Neural cell (in vitro differentiated cells): Measurements from ENCODE around the gene GPR157. TPM values are rescaled to one million over a fixed set of nuclear protein-coding genes. Genes with fewer than 3 reads are reported as not detected.

Experiments
- H2AFZ ChIP-seq: fragments of 200-600, 300-800 bp; sonication (generic), shearing (Covaris generic); 2 replicates; pipeline ENCODE4 v1.6.0; 2014; ENCODE audit warnings: low read depth, mild to moderate bottlenecking, antibody characterized with exemption, low read length, moderate library complexity
- H3F3A ChIP-seq: fragments of 200-600 bp; shearing (Covaris generic); 2 replicates; pipeline ENCODE4 v1.6.1; 2016; ENCODE audit warnings: mild to moderate bottlenecking, moderate library complexity, mixed read lengths, antibody characterized with exemption, low read length; ENCODE audit not compliant: insufficient read depth, poor library complexity, severe bottlenecking
- H3K27ac ChIP-seq: fragments of 200-600, 300-800 bp; sonication (generic), shearing (Covaris generic); 2 replicates; pipeline ENCODE4 v1.5.1; 2014; ENCODE audit warnings: mild to moderate bottlenecking, low read length, moderate library complexity
- H3K27me3 ChIP-seq: fragments of 300-800, 200-600 bp; sonication (generic), shearing (Covaris generic); 2 replicates; pipeline ENCODE4 v1.6.0; 2014; ENCODE audit warnings: mild to moderate bottlenecking, low read depth, low read length, moderate library complexity; ENCODE audit not compliant: insufficient read depth
- H3K36me3 ChIP-seq: fragments of 300-800, 200-600 bp; sonication (generic), shearing (Covaris generic); 2 replicates; pipeline ENCODE4 v1.5.1; 2014; ENCODE audit warnings: mild to moderate bottlenecking, antibody characterized with exemption, low read length, moderate library complexity; ENCODE audit not compliant: insufficient read depth
- H3K4me2 ChIP-seq: fragments of 300-800, 200-600 bp; sonication (generic), shearing (Covaris generic); 2 replicates; pipeline ENCODE4 v1.6.0; 2014; ENCODE audit warnings: mild to moderate bottlenecking, low read length
- H3K4me3 ChIP-seq: fragments of 300-800, 200-600 bp; sonication (generic), shearing (Covaris generic); 2 replicates; pipeline ENCODE4 v1.5.1; 2014; ENCODE audit warnings: mild to moderate bottlenecking, low read length, moderate library complexity
- H3K79me2 ChIP-seq: fragments of 200-600 bp; shearing (Covaris generic); replicated peaks from 2 replicates; pipeline ENCODE4 v1.6.0; 2014; ENCODE audit warnings: mild to moderate bottlenecking, low read length, moderate library complexity; ENCODE audit not compliant: insufficient read depth
- H3K9ac ChIP-seq: fragments of 300-800, 200-600 bp; sonication (generic), shearing (Covaris generic); 2 replicates; pipeline ENCODE4 v1.6.1; 2016; ENCODE audit warnings: mild to moderate bottlenecking, low read length, mixed read lengths
- H3K9me2 ChIP-seq: fragments of 200-600 bp; shearing (Covaris generic); 2 replicates; pipeline ENCODE4 v1.6.1; 2016; ENCODE audit warnings: mild to moderate bottlenecking, low read length, mixed read lengths; ENCODE audit not compliant: insufficient read depth
- H3K9me3 ChIP-seq: fragments of 200-600, 300-800 bp; sonication (generic), shearing (Covaris generic); 2 replicates; pipeline ENCODE4 v1.6.1; 2016; ENCODE audit warnings: mild to moderate bottlenecking, mixed run types, low read length, moderate library complexity, mixed read lengths
- H4K20me1 ChIP-seq: fragments of 200-600 bp; shearing (Covaris generic); 2 replicates; pipeline ENCODE4 v1.6.1; 2016; ENCODE audit warnings: mild to moderate bottlenecking, mixed run types; ENCODE audit not compliant: insufficient read depth
- CTCF ChIP-seq: fragments of 450-650 bp; IDR thresholded peaks from 2 replicates; pipeline ENCODE4 v1.5.1; 2014; ENCODE audit warnings: antibody characterized with exemption, mild to moderate bottlenecking, moderate library complexity; ENCODE audit not compliant: poor library complexity, severe bottlenecking
- EP300 ChIP-seq: fragments of 450-650 bp; conservative IDR thresholded peaks from 2 replicates; pipeline ENCODE4 v1.6.1; 2014; ENCODE audit warnings: antibody characterized with exemption, mild to moderate bottlenecking, moderate library complexity; ENCODE audit not compliant: poor library complexity, severe bottlenecking
- EZH2 ChIP-seq: fragments of 200-600, 300-800 bp; shearing (Covaris generic), sonication (generic); IDR thresholded peaks from 2 replicates; pipeline ENCODE4 v1.6.1; 2014; ENCODE audit warnings: antibody characterized with exemption, low read length, borderline replicate concordance, mild to moderate bottlenecking; ENCODE audit not compliant: insufficient read depth, poor library complexity, severe bottlenecking
- MXI1 ChIP-seq: fragments of 450-650 bp; conservative IDR thresholded peaks from 2 replicates; pipeline ENCODE4 v1.6.1; 2014; ENCODE audit warnings: antibody characterized with exemption, mild to moderate bottlenecking; ENCODE audit not compliant: poor library complexity, severe bottlenecking
- POLR2AphosphoS5 ChIP-seq: IDR thresholded peaks from 2 replicates; pipeline ENCODE4 v1.6.1; 2012
- RAD21 ChIP-seq: fragments of 450-650 bp; conservative IDR thresholded peaks from 2 replicates; pipeline ENCODE4 v1.6.1; 2014; ENCODE audit warnings: antibody characterized with exemption, mild to moderate bottlenecking, moderate library complexity
- REST ChIP-seq: IDR thresholded peaks from 2 replicates; pipeline ENCODE4 v1.6.1; 2012; ENCODE audit warnings: borderline replicate concordance
- SMC3 ChIP-seq: fragments of 450-650 bp; conservative IDR thresholded peaks from 2 replicates; pipeline ENCODE4 v1.6.1; 2014; ENCODE audit warnings: antibody characterized with exemption, mild to moderate bottlenecking, moderate library complexity; ENCODE audit not compliant: poor library complexity
- TAF1 ChIP-seq: IDR thresholded peaks from 2 replicates; pipeline ENCODE4 v1.6.1; 2012; ENCODE audit warnings: low read depth
- polyA plus RNA-seq: library from polyadenylated mRNA; depleted of rRNA; stranded (reverse); fragments of >200 nt; gene quantifications from 2 replicates; pipeline ENCODE4 v1.2.3, GENCODE V29; 2014

Gene GPR157
- polyA plus RNA-seq, 1 donor from 2014 or later, result not detected

GRCh38 chr1:9068981-9069325 is 59.9 kb downstream of the GPR157 start:
- Histone ChIP-seq H3K36me3 (no peaks in the 10 kb centered on the region), H3F3A (no peaks in the 10 kb centered on the region), H3K9me3 (no peaks in the 10 kb centered on the region), H3K9me2 (no peaks in the 10 kb centered on the region), H3K27ac (no peak overlapping the region), H3K9ac (no peak overlapping the region), H2AFZ (no peak overlapping the region), H3K4me3 (no peak overlapping the region), H3K27me3 (no peaks in the 10 kb centered on the region), H3K4me2 (no peak overlapping the region), H3K79me2 (no peaks in the 10 kb centered on the region), H4K20me1 (no peaks in the 10 kb centered on the region)
- TF ChIP-seq EZH2 (no peak), MXI1 (no peak), REST (no peak), RAD21 (no peak), EP300 (no peak), POLR2AphosphoS5 (no peak), TAF1 (no peak), SMC3 (no peak), CTCF (no peak)

- Histone ChIP-seq H3K36me3 (no peaks in the 10 kb centered on the region), H3F3A (no peaks in the 10 kb centered on the region), H3K9ac (no peak overlapping the region), H4K20me1 (no peaks in the 10 kb centered on the region), H3K27me3 (no peaks in the 10 kb centered on the region), H3K9me3 (no peaks in the 10 kb centered on the region), H3K79me2 (no peaks in the 10 kb centered on the region), H3K27ac (no peak overlapping the region), H3K4me3 (no peak overlapping the region), H2AFZ (no peak overlapping the region), H3K9me2 (no peaks in the 10 kb centered on the region), H3K4me2 (no peak overlapping the region)
- TF ChIP-seq SMC3, result no peak
- no peak for TF ChIP-seq EP300
- no peak for TF ChIP-seq REST
- no peak for TF ChIP-seq EZH2
- no peak for TF ChIP-seq RAD21
- TF ChIP-seq POLR2AphosphoS5, result no peak
- no peak for TF ChIP-seq TAF1
- no peak for TF ChIP-seq MXI1
- TF ChIP-seq CTCF, result no peak
Observed at GRCh38 chr1:9066945-9067807, 61.7 kb downstream of the GPR157 start.
